Heart left ventricle (tissue), 16 donors: Measurements from ENCODE around the gene TSC22D3. TPM values are rescaled to one million over a fixed set of nuclear protein-coding genes. Genes with fewer than 3 reads are reported as not detected.

Experiments used
- ATAC-seq, 4 donors: fragments of 200-7000 bp; cut with Tn5 transposase; one replicate each; pipeline ENCODE4 v1.9.1; 2020 to 2022; ENCODE audit warnings: moderate library complexity in 4 of 4, mild to moderate bottlenecking in 3 of 4, moderate number of reproducible peaks in 1 of 4
- DNase-seq, 5 donors: peaks; one replicate each; pipeline ENCODE4 v3.0.0-alpha.2; 2020
- H3K27ac ChIP-seq, 12 donors: fragments of 200-600 bp; sonication (generic) in 4 of 12; one replicate each; pipeline versions ENCODE4 v1.5.0 to v1.8.0; 2016 to 2022; ENCODE audit warnings: mild to moderate bottlenecking in 2 of 12
- H3K27me3 ChIP-seq, 9 donors: fragments of 200-600 bp; sonication (generic) in 2 of 9; one replicate each; pipeline versions ENCODE4 v1.5.1 to v1.8.0; 2016 to 2022; ENCODE audit warnings: mild to moderate bottlenecking in 3 of 9
- H3K36me3 ChIP-seq, 9 donors: fragments of 200-600 bp; sonication (generic) in 2 of 9; one replicate each; pipeline versions ENCODE4 v1.5.0 to v1.8.0; 2018 to 2022; ENCODE audit warnings: mild to moderate bottlenecking in 2 of 9
- H3K4me1 ChIP-seq, 12 donors: fragments of 200-600 bp; sonication (generic) in 4 of 12; one replicate each; pipeline versions ENCODE4 v1.5.0 to v1.8.0; 2016 to 2022; ENCODE audit warnings: mild to moderate bottlenecking in 3 of 12
- H3K4me3 ChIP-seq, 12 donors: fragments of 200-600 bp; sonication (generic) in 4 of 12; one replicate each; pipeline versions ENCODE4 v1.5.0 to v1.8.0; 2017 to 2022; ENCODE audit warnings: mild to moderate bottlenecking in 9 of 12, moderate library complexity in 4 of 12
- H3K9me3 ChIP-seq, 12 donors: fragments of 200-600 bp; sonication (generic) in 4 of 12; one replicate each; pipeline versions ENCODE4 v1.5.0 to v1.8.0; 2016 to 2022; ENCODE audit warnings: mild to moderate bottlenecking in 1 of 12
- POLR2A ChIP-seq, 2 donors: fragments of 450-650 bp; IDR thresholded peaks; one replicate each; pipeline ENCODE4 v1.6.1; 2017; ENCODE audit warnings: antibody characterized with exemption in 2 of 2, mild to moderate bottlenecking in 2 of 2, moderate library complexity in 2 of 2
- WGBS, 4 donors: extraction: QIAGEN DNeasy Blood & Tissue Kit in 2 of 4; methylation state at CpG; one replicate each; pipeline versions ENCODE4 v1.1.5 to v1.1.7; 2013 to 2018; 5-methylcytosine and 5-hydroxymethylcytosine counted together
- intact Hi-C, 10 donors: fragments of 100-400 bp; cut with DNase I; formaldehyde crosslinking; loops; one replicate each; pipeline versions ENCODE4 v1.11.1 to v1.14.2; 2022
- polyA plus RNA-seq, 2 donors: library from polyadenylated mRNA; stranded (reverse); fragments of 200-250 nt; gene quantifications; one replicate each; pipeline ENCODE4 v1.2.3, GENCODE V29; 2013
- total RNA-seq, 9 donors: library from RNA; depleted of rRNA in 2 of 9; stranded (reverse); fragments of >200 nt in 2 of 9; fragmentation: NEBNext Ultra II Directional in 3 of 9; extraction: Animal tissue kit (Norgen Biotek cat#: 25700) in 3 of 9; gene quantifications; one replicate each; pipeline versions ENCODE4 v1.1.0 to v1.2.4, GENCODE V29; 2016 to 2023
- TF ChIP-seq, protein P1 (sequence below), 12 donors: fragments of 200-600 bp; sonication (generic) in 4 of 12; IDR thresholded peaks; one replicate each; pipeline versions ENCODE4 v1.5.0 to v1.8.0; 2018 to 2022; ENCODE audit warnings: antibody characterized with exemption in 12 of 12, mild to moderate bottlenecking in 5 of 12
- donor health status: ischemic (EF 13 %, LVEDD 7.1; RV severe dilation, severe dysfunction).
- donor health status: healthy with polysubstance abuse.
- donor health status: DM: no; HTN: yes; CAD: no.
- donor health status: DM: no; HTN: no; CAD: no.
- donor health status: ischemic (EF 25% LVEDD 6.9; RV normal size, moderate dysfunction).
- donor health status: ischemic (EF 25% LVEDD 5.7; RV mildly dilated, moderate dysfunction).
- donor health status: healthy.
- donor health status: DM: yes; HTN: yes; CAD: no.
- donor health status: ischemic (EF 35%, LVEDD 5.7; RV mildly dilated, moderate dysfunction).
- donor health status: nonischemic (EF 11% LVEDD 7.7; RV severe dilation, severe dysfunction).
- donor health status: DM: yes; HTN: yes; CAD: no.
- donor health status: PGD.
- donor health status: ischemic (EF 29% LVEDD 5.4; RV normal size, mild dysfunction).
- donor health status: nonischemic (EF 23%, LVEDD 6.1; RV moderate dilation, normal function).

The TSC22D3 gene
- total and polyA plus RNA-seq, 11 donors = 28.0 to 145 (median 33.9) TPM

- DNase-seq = no peak
- no peaks in the 10 kb centered on the region for H3K36me3 ChIP-seq
- ATAC-seq = peak; percentile 60 to 89 (median 68)
- H3K27ac ChIP-seq = peak overlapping the region in 8 of 12 donors; percentile 8 to 59 (median 50)
- TF ChIP-seq POLR2A (IDR thresholded peaks at IDR 0.05) = no peak
- TF ChIP-seq, protein P1, sequence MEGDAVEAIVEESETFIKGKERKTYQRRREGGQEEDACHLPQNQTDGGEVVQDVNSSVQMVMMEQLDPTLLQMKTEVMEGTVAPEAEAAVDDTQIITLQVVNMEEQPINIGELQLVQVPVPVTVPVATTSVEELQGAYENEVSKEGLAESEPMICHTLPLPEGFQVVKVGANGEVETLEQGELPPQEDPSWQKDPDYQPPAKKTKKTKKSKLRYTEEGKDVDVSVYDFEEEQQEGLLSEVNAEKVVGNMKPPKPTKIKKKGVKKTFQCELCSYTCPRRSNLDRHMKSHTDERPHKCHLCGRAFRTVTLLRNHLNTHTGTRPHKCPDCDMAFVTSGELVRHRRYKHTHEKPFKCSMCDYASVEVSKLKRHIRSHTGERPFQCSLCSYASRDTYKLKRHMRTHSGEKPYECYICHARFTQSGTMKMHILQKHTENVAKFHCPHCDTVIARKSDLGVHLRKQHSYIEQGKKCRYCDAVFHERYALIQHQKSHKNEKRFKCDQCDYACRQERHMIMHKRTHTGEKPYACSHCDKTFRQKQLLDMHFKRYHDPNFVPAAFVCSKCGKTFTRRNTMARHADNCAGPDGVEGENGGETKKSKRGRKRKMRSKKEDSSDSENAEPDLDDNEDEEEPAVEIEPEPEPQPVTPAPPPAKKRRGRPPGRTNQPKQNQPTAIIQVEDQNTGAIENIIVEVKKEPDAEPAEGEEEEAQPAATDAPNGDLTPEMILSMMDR (IDR thresholded peaks at IDR 0.05) = no peak
- WGBS, 4 donors = 35 to 47% (median 43%) methylated on average over 4 of the region's 4 CpGs
- intact Hi-C loops = no loop called here
- H3K4me1 ChIP-seq = peaks cover 0 to 23% (median 0%) of the 10 kb centered on the region in 12 donors
- peaks cover 0 to 16% (median 0%) of the 10 kb centered on the region in 9 donors for H3K27me3 ChIP-seq
- no peaks in the 10 kb centered on the region for H3K9me3 ChIP-seq
- H3K4me3 ChIP-seq = no peak overlapping the region
These were observed 75.2 kb downstream of the TSC22D3 start for GRCh38 chrX:107700317-107700774.

DNA sequence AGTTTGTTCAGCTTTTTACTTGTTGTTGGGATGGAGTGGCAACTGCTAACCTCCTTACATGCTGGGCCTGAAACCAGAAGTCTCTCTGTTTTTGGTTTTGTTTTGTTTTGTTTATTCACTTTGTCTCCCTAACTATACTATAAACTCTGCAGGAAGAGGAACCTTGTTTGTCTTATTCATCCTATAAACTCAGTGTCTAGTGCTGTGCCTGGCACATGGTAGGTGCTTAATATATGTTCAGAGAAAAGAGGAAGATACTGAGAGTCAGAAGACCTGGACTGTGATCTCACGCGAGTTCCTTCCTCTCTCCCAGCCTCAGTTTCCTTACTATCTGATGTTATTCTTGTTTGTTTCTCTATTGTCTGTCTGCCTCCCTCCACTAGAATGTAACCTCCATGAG is 76.0 kb downstream of the TSC22D3 start:
- H3K27me3 ChIP-seq = peaks cover 0 to 16% (median 0%) of the 10 kb centered on the region in 9 donors
- ATAC-seq (no peak), DNase-seq (no peak)
- intact Hi-C loops = no loop called here
- 82 to 90% (median 85%) methylated on average over 2 of the region's 2 CpGs for WGBS, 4 donors
- H3K27ac ChIP-seq = peak overlapping the region in 4 of 12 donors; percentile 42 to 59 (median 48)
- peaks cover 0 to 23% (median 0%) of the 10 kb centered on the region in 12 donors for H3K4me1 ChIP-seq
- H3K9me3 ChIP-seq = no peaks in the 10 kb centered on the region
- TF ChIP-seq, protein P1 (IDR thresholded peaks at IDR 0.05) = no peak
- TF ChIP-seq POLR2A (IDR thresholded peaks at IDR 0.05) = no peak
- H3K36me3 ChIP-seq = no peaks in the 10 kb centered on the region
- no peak overlapping the region for H3K4me3 ChIP-seq

- H3K4me3 ChIP-seq = no peak overlapping the region
- ATAC-seq (no peak), DNase-seq (no peak)
- H3K9me3 ChIP-seq = no peaks in the 10 kb centered on the region
- 78 to 92% (median 84%) methylated on average over 5 of the region's 5 CpGs for WGBS, 4 donors
- peaks cover 0 to 1% (median 0%) of the 10 kb centered on the region in 9 donors for H3K27me3 ChIP-seq
- intact Hi-C loops = no loop called here
- no peak overlapping the region for H3K27ac ChIP-seq
- H3K36me3 ChIP-seq = no peaks in the 10 kb centered on the region
- H3K4me1 ChIP-seq = peaks cover 0 to 14% (median 0%) of the 10 kb centered on the region in 12 donors
- TF ChIP-seq, protein P1 (IDR thresholded peaks at IDR 0.05) = no peak
- TF ChIP-seq POLR2A (IDR thresholded peaks at IDR 0.05) = no peak
These were observed 84.6 kb downstream of the TSC22D3 start for GRCh38 chrX:107691024-107691448.

- no peak for ATAC-seq
- 53 to 90% (median 78%) methylated on average over 3 of the region's 3 CpGs for WGBS, 4 donors
- no peak for DNase-seq
These were observed 88.1 kb downstream of the TSC22D3 start for GRCh38 chrX:107687445-107687844.

More at GRCh38 chrX:107687445-107687844, 88.1 kb downstream of the TSC22D3 start:
- Histone ChIP-seq H3K27me3 (peaks cover 0 to 3% (median 0%) of the 10 kb centered on the region in 9 donors), H3K9me3 (no peaks in the 10 kb centered on the region), H3K4me3 (no peak overlapping the region), H3K4me1 (peaks cover 0 to 43% (median 16%) of the 10 kb centered on the region in 12 donors), H3K27ac (no peak overlapping the region), H3K36me3 (no peaks in the 10 kb centered on the region)
- intact Hi-C loops = no loop called here
- TF ChIP-seq, protein P1 (IDR thresholded peaks at IDR 0.05) = no peak
- TF ChIP-seq POLR2A (IDR thresholded peaks at IDR 0.05) = no peak
